Stimulated activated CD4-positive, alpha-beta T cell treated with anti-CD3 and anti-CD28 coated beads, Interleukin-1b, Interleukin-23, amount 100 ng/mL, for 24 hours (primary cell): ENCODE measurements around the gene FOCAD.

Source experiments
- DNase-seq, 4 experiments: peaks; one replicate each; pipeline ENCODE4 v3.0.0-alpha.2; 2020; ENCODE audit warnings: low read depth in 4 of 4, low spot score in 1 of 4

Gene FOCAD

GRCh38 chr9:20872340-20872977, 188.4 kb downstream of the FOCAD start:
- DNase-seq = no peak

GRCh38 chr9:20873240-20873865, 189.3 kb downstream of the FOCAD start:
- DNase-seq = no peak

GRCh38 chr9:20880271-20880670, 196.2 kb downstream of the FOCAD start:
- no peak for DNase-seq

- no peak for DNase-seq
Measured at GRCh38 chr9:20880675-20881074, 196.6 kb downstream of the FOCAD start.

- peak; percentile 35 to 40 (median 40) for DNase-seq
Measured at GRCh38 chr9:20884985-20885593, 201.0 kb downstream of the FOCAD start.

- no peak for DNase-seq
Measured at GRCh38 chr9:20898885-20899554, 215.0 kb downstream of the FOCAD start.

GRCh38 chr9:20903212-20903611, 219.2 kb downstream of the FOCAD start:
- no peak for DNase-seq

- no peak for DNase-seq
Measured at GRCh38 chr9:20904995-20905394, 220.9 kb downstream of the FOCAD start.

GRCh38 chr9:20906326-20906725, 222.3 kb downstream of the FOCAD start:
- DNase-seq = no peak

- no peak for DNase-seq
Measured at GRCh38 chr9:20908461-20908860, 224.4 kb downstream of the FOCAD start.

GRCh38 chr9:20914556-20914955, 230.5 kb downstream of the FOCAD start:
- no peak for DNase-seq

- DNase-seq = no peak
Measured at GRCh38 chr9:20921362-20921761, 237.3 kb downstream of the FOCAD start.

GRCh38 chr9:20925256-20926045, 241.4 kb downstream of the FOCAD start:
- no peak for DNase-seq

- no peak for DNase-seq
Measured at GRCh38 chr9:20929276-20929675, 245.2 kb downstream of the FOCAD start.

- DNase-seq = no peak
Measured at GRCh38 chr9:20930836-20931235, 246.8 kb downstream of the FOCAD start.

- no peak for DNase-seq
Measured at GRCh38 chr9:20940447-20941173, 256.6 kb downstream of the FOCAD start.

- DNase-seq = peak; percentile 3 to 22 (median 10)
Measured at GRCh38 chr9:20941174-20941690, 257.2 kb downstream of the FOCAD start.

GRCh38 chr9:20944507-20944906, 260.4 kb downstream of the FOCAD start:
- DNase-seq = no peak

GRCh38 chr9:20945269-20945668, 261.2 kb downstream of the FOCAD start:
- no peak for DNase-seq

- no peak for DNase-seq
Measured at GRCh38 chr9:20945856-20946255, 261.8 kb downstream of the FOCAD start.
